HL-60 (cell line): ENCODE data around the gene TBC1D22A.

Source experiments
- DNase-seq, 2 experiments: peaks; one replicate each; pipeline ENCODE4 v3.0.0-alpha.2; 2010 to 2020; ENCODE audit warnings: low read depth in 1 of 2, low spot score in 1 of 2
- H3K27ac ChIP-seq: fragments of 250-450 bp; sonication (Bioruptor Pico); replicated peaks from 2 replicates; pipeline ENCODE4 v1.5.1; 2020; ENCODE audit warnings: mild to moderate bottlenecking, moderate library complexity
- H3K27me3 ChIP-seq: fragments of 250-450 bp; sonication (Bioruptor Pico); 2 replicates; pipeline ENCODE4 v1.5.1; 2021; ENCODE audit warnings: mild to moderate bottlenecking, moderate library complexity; ENCODE audit not compliant: insufficient read depth, poor library complexity, severe bottlenecking
- H3K4me3 ChIP-seq: replicated peaks from 2 replicates; pipeline ENCODE4 v1.5.1; 2011; ENCODE audit warnings: mild to moderate bottlenecking, control low read depth, low read length; ENCODE audit not compliant: insufficient read depth
- GABPA ChIP-seq: IDR thresholded peaks from 2 replicates; pipeline ENCODE4 v1.6.1; 2012; ENCODE audit warnings: low read depth
- POLR2AphosphoS5 ChIP-seq: IDR thresholded peaks from 2 replicates; pipeline ENCODE4 v1.6.1; 2012; ENCODE audit warnings: low read depth
- SPI1 ChIP-seq: IDR thresholded peaks from 2 replicates; pipeline ENCODE4 v1.6.1; 2012; ENCODE audit warnings: low read depth, mild to moderate bottlenecking, borderline replicate concordance
- TF ChIP-seq, protein P1 (sequence below): IDR thresholded peaks from one replicate; pipeline ENCODE4 v1.5.1; 2011; ENCODE audit warnings: low read length, control low read depth, inconsistent platforms; ENCODE audit not compliant: insufficient read depth
- TF ChIP-seq, protein P2 (sequence below): IDR thresholded peaks from 2 replicates; pipeline ENCODE4 v1.6.1; 2012; ENCODE audit warnings: low read depth; ENCODE audit not compliant: insufficient replicate concordance

The TBC1D22A gene

GRCh38 chr22:46844606-46845210 lies 82.3 kb downstream of the TBC1D22A start:
- no peaks in the 10 kb centered on the region for H3K27me3 ChIP-seq
- TF ChIP-seq, protein P1, sequence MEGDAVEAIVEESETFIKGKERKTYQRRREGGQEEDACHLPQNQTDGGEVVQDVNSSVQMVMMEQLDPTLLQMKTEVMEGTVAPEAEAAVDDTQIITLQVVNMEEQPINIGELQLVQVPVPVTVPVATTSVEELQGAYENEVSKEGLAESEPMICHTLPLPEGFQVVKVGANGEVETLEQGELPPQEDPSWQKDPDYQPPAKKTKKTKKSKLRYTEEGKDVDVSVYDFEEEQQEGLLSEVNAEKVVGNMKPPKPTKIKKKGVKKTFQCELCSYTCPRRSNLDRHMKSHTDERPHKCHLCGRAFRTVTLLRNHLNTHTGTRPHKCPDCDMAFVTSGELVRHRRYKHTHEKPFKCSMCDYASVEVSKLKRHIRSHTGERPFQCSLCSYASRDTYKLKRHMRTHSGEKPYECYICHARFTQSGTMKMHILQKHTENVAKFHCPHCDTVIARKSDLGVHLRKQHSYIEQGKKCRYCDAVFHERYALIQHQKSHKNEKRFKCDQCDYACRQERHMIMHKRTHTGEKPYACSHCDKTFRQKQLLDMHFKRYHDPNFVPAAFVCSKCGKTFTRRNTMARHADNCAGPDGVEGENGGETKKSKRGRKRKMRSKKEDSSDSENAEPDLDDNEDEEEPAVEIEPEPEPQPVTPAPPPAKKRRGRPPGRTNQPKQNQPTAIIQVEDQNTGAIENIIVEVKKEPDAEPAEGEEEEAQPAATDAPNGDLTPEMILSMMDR: no peak
- TF ChIP-seq GABPA (no peak), SPI1 (no peak), POLR2AphosphoS5 (no peak)
- TF ChIP-seq, protein P2, sequence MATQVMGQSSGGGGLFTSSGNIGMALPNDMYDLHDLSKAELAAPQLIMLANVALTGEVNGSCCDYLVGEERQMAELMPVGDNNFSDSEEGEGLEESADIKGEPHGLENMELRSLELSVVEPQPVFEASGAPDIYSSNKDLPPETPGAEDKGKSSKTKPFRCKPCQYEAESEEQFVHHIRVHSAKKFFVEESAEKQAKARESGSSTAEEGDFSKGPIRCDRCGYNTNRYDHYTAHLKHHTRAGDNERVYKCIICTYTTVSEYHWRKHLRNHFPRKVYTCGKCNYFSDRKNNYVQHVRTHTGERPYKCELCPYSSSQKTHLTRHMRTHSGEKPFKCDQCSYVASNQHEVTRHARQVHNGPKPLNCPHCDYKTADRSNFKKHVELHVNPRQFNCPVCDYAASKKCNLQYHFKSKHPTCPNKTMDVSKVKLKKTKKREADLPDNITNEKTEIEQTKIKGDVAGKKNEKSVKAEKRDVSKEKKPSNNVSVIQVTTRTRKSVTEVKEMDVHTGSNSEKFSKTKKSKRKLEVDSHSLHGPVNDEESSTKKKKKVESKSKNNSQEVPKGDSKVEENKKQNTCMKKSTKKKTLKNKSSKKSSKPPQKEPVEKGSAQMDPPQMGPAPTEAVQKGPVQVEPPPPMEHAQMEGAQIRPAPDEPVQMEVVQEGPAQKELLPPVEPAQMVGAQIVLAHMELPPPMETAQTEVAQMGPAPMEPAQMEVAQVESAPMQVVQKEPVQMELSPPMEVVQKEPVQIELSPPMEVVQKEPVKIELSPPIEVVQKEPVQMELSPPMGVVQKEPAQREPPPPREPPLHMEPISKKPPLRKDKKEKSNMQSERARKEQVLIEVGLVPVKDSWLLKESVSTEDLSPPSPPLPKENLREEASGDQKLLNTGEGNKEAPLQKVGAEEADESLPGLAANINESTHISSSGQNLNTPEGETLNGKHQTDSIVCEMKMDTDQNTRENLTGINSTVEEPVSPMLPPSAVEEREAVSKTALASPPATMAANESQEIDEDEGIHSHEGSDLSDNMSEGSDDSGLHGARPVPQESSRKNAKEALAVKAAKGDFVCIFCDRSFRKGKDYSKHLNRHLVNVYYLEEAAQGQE: no peak
- no peak for DNase-seq
- no peak overlapping the region for H3K27ac ChIP-seq
- H3K4me3 ChIP-seq: no peak overlapping the region

DNA sequence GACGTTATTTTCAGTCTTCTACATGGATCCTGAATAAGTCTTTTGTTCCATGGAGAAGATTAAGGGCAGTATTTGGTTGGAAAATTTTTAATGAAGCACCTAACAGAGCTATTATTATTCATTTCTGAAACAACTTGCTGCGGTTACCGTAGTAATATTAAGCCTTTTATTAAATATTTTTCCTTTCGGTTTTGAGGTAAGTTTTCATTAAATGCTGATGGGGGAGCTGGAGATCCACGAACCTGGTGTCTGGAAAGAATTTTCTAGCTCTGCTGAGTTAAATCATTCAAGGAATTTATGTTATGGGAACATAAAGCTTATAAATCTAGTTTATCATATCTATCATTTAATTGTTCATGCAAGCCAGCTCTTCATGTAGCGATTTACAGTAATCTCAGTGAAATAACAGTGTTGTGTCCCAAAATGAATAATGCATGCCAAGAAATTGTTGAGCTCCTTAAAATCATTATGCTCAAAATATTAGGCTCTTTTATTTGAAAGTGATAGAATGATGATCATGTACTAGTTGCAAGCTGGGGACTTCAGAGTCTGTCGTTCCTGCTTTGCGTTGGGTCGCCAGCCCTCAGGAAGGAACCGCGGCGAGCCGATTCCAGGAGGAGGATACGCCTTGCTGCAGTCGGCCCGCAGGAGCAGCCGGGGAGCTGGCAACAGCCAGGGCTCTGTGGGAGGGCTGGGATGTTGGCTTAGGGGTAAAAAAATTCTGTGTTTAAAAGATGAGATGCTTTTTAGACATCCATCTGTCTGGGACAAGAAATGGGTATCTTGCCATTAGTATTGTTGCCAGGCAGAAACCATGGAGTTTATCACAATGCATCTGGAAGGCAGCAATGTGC lies 83.1 kb downstream of the TBC1D22A start:
- no peak for DNase-seq

DNA sequence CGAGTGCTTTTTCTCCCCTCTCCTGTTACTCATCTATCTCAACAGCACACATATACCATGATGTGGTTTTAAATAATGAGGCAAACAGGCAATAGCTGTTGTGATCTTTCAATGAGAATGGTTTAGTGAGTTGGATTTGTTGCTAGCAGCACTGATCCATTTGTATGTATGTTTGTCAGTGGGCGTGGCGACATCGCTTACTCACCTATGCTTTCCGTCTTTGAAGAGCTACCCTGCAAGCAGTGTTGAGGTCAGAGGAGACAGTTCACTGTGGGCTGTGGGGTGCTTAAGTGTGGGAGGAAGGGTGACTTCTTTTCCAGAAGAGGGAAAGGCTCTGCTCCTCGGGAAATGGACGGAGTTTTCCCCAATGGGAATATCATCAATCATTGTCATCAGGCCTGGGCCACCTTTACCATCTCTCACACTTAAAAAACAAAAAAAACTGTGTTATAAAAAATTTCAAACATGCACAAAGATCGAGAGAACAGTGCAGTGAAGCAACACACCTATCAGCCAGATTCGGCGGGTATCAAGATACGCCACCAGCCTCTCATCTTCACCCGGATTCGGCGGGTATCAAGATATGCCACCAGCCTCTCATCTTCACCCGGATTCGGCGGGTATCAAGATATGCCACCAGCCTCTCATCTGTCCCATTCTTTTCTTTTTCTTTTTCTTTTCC lies 83.8 kb downstream of the TBC1D22A start:
- H3K4me3 ChIP-seq: no peak overlapping the region
- TF ChIP-seq SPI1 (no peak), GABPA (no peak), POLR2AphosphoS5 (no peak)
- TF ChIP-seq, protein P1: no peak
- TF ChIP-seq, protein P2: no peak
- no peaks in the 10 kb centered on the region for H3K27me3 ChIP-seq
- no peak overlapping the region for H3K27ac ChIP-seq
- no peak for DNase-seq

More for the DNA sequence above, 83.1 kb downstream of the TBC1D22A start:
- TF ChIP-seq POLR2AphosphoS5: no peak
- no peak for TF ChIP-seq SPI1
- TF ChIP-seq, protein P2: no peak
- TF ChIP-seq, protein P1: no peak
- TF ChIP-seq GABPA: no peak
- H3K27ac ChIP-seq: no peak overlapping the region
- no peak overlapping the region for H3K4me3 ChIP-seq
- H3K27me3 ChIP-seq: no peaks in the 10 kb centered on the region
